H1 (cell line): Measurements from ENCODE around the gene BCL2. TPM values are rescaled to one million over a fixed set of nuclear protein-coding genes. Genes with fewer than 3 reads are reported as not detected.

Experiments used
- CTCF ChIA-PET: fragments of 300-600 bp; sonication (Branson Sonifier 250); formaldehyde crosslinking; loops from one replicate; lab custom pipeline; 2021; ENCODE audit not compliant: partially characterized antibody; lab: Charles Lee
- POLR2A ChIA-PET: fragments of 300-600 bp; sonication (Branson Sonifier 250); formaldehyde crosslinking; loops from one replicate; lab custom pipeline; 2021; ENCODE audit warnings: inconsistent platforms; ENCODE audit not compliant: partially characterized antibody; lab: Charles Lee
- DNase-seq, 2 experiments: peaks; one replicate each; pipeline versions ENCODE4 v3.0.0 to v3.0.0-alpha.2; 2010 to 2022; ENCODE audit warnings: low spot score in 2 of 2, low read depth in 1 of 2, mixed read lengths in 1 of 2
- FAIRE-seq: peaks from 2 replicates; lab custom pipeline; 2011; peaks lifted over from hg19 to GRCh38; lab: Jason Lieb, UNC
- H2AFZ ChIP-seq: 2 replicates; pipeline ENCODE4 v1.8.1; 2012; ENCODE audit warnings: low read length, inconsistent platforms
- H2AK5ac ChIP-seq: 2 replicates; pipeline ENCODE4 v1.6.1; 2013; ENCODE audit warnings: low read depth, low read length
- H2BK120ac ChIP-seq: replicated peaks from 2 replicates; pipeline ENCODE3; 2013; ENCODE audit warnings: low read depth, low read length, inconsistent platforms
- H2BK12ac ChIP-seq: 2 replicates; pipeline ENCODE4 v1.6.1; 2013; ENCODE audit warnings: low read depth, low read length
- H2BK15ac ChIP-seq: 2 replicates; pipeline ENCODE4 v1.6.1; 2013; ENCODE audit warnings: low read length
- H2BK20ac ChIP-seq: 2 replicates; pipeline ENCODE4 v1.6.1; 2013; ENCODE audit warnings: low read length
- H2BK5ac ChIP-seq: 2 replicates; pipeline ENCODE4 v1.6.1; 2013; ENCODE audit warnings: low read depth, low read length
- H3K14ac ChIP-seq: 2 replicates; pipeline ENCODE4 v1.6.1; 2013; ENCODE audit warnings: inconsistent platforms; ENCODE audit not compliant: insufficient read length
- H3K18ac ChIP-seq: 2 replicates; pipeline ENCODE4 v1.6.1; 2013; ENCODE audit warnings: low read length; ENCODE audit errors: extremely low read depth
- H3K23ac ChIP-seq: 2 replicates; pipeline ENCODE4 v1.6.1; 2013; ENCODE audit warnings: inconsistent platforms; ENCODE audit not compliant: insufficient read length
- H3K23me2 ChIP-seq: 2 replicates; pipeline ENCODE4 v1.6.1; 2013; ENCODE audit warnings: low read depth, low read length
- H3K27ac ChIP-seq: 2 replicates; pipeline ENCODE4 v1.6.1; 2011; ENCODE audit warnings: low read depth, low read length, inconsistent platforms
- H3K27me3 ChIP-seq, 4 experiments: replicated peaks in 1 of 4; 1 replicate in 1 of 4; 2 replicates in 3 of 4; pipeline versions ENCODE4 v1.6.1 to v1.8.1; 2011 to 2013; ENCODE audit warnings: low read length in 3 of 4, mild to moderate bottlenecking in 3 of 4, inconsistent platforms in 2 of 4, mixed read lengths in 2 of 4, moderate library complexity in 1 of 4; ENCODE audit not compliant: control insufficient read depth in 3 of 4, insufficient read depth in 3 of 4; ENCODE audit errors: extremely low read depth in 1 of 4
- H3K36me3 ChIP-seq, 4 experiments: 2 replicates each; pipeline versions ENCODE4 v1.6.1 to v1.8.1; 2011 to 2013; ENCODE audit warnings: mild to moderate bottlenecking in 4 of 4, low read length in 3 of 4, moderate library complexity in 2 of 4, control low read depth in 1 of 4, inconsistent platforms in 1 of 4; ENCODE audit not compliant: insufficient read depth in 4 of 4, control insufficient read depth in 2 of 4
- H3K4ac ChIP-seq: replicated peaks from 2 replicates; pipeline ENCODE3; 2013; ENCODE audit warnings: low read length, low read depth, mixed read lengths, inconsistent platforms; ENCODE audit not compliant: insufficient read length
- H3K4me1 ChIP-seq, 4 experiments: replicated peaks in 1 of 4; 1 replicate in 1 of 4; 2 replicates in 3 of 4; pipeline versions ENCODE4 v1.6.1 to v1.8.1; 2011 to 2013; ENCODE audit warnings: low read length in 3 of 4, inconsistent platforms in 2 of 4, mixed read lengths in 1 of 4; ENCODE audit not compliant: insufficient read depth in 4 of 4, control insufficient read depth in 3 of 4
- H3K4me2 ChIP-seq, 2 experiments: 2 replicates each; pipeline versions ENCODE4 v1.6.1 to v1.8.1; 2011 to 2013; ENCODE audit warnings: low read depth in 2 of 2, low read length in 2 of 2, control low read depth in 1 of 2, inconsistent platforms in 1 of 2, mild to moderate bottlenecking in 1 of 2; ENCODE audit not compliant: insufficient read depth in 1 of 2
- H3K4me3 ChIP-seq, 4 experiments: fragments of 200-600, 300-600 bp in 1 of 4; sonication (generic), shearing (Covaris generic), sonication (Bioruptor Twin) in 1 of 4; 2 replicates each; pipeline versions ENCODE4 v1.5.1 to v1.8.1; 2011 to 2016; ENCODE audit warnings: low read length in 4 of 4, low read depth in 3 of 4, control low read depth in 2 of 4, inconsistent platforms in 2 of 4, mild to moderate bottlenecking in 2 of 4, mixed read lengths in 1 of 4, moderate library complexity in 1 of 4; ENCODE audit not compliant: insufficient read depth in 2 of 4; ENCODE audit errors: extremely low read depth in 1 of 4
- H3K56ac ChIP-seq: replicated peaks from 2 replicates; pipeline ENCODE3; 2013; ENCODE audit warnings: low read depth, mild to moderate bottlenecking, mixed read lengths, low read length, inconsistent platforms; ENCODE audit not compliant: insufficient read length
- H3K79me1 ChIP-seq: 2 replicates; pipeline ENCODE4 v1.6.1; 2013; ENCODE audit warnings: low read depth, low read length, control low read depth
- H3K79me2 ChIP-seq, 2 experiments: 2 replicates each; pipeline versions ENCODE4 v1.6.1 to v1.8.1; 2012 to 2013; ENCODE audit warnings: low read length in 2 of 2, mild to moderate bottlenecking in 2 of 2, inconsistent platforms in 1 of 2; ENCODE audit not compliant: insufficient read depth in 2 of 2, control insufficient read depth in 1 of 2
- H3K9ac ChIP-seq, 4 experiments: replicated peaks in 1 of 4; 1 replicate in 1 of 4; 2 replicates in 3 of 4; pipeline versions ENCODE4 v1.6.1 to v1.8.1; 2011 to 2013; ENCODE audit warnings: low read depth in 3 of 4, low read length in 3 of 4, control low read depth in 2 of 4, mild to moderate bottlenecking in 2 of 4, moderate library complexity in 2 of 4, inconsistent platforms in 1 of 4; ENCODE audit errors: extremely low read depth in 1 of 4
- H3K9me3 ChIP-seq, 2 experiments: 2 replicates each; pipeline versions ENCODE4 v1.6.1 to v1.8.1; 2012 to 2013; ENCODE audit warnings: mild to moderate bottlenecking in 2 of 2, moderate library complexity in 2 of 2, control low read depth in 1 of 2, inconsistent platforms in 1 of 2, low read depth in 1 of 2, low read length in 1 of 2, mixed read lengths in 1 of 2; ENCODE audit not compliant: insufficient read depth in 2 of 2
- H4K20me1 ChIP-seq, 2 experiments: replicated peaks in 1 of 2; 2 replicates each; pipeline versions ENCODE3 to v1.8.1; 2011 to 2013; ENCODE audit warnings: inconsistent platforms in 2 of 2, low read length in 2 of 2, mild to moderate bottlenecking in 1 of 2; ENCODE audit not compliant: insufficient read depth in 2 of 2, control insufficient read depth in 1 of 2
- H4K5ac ChIP-seq: 2 replicates; pipeline ENCODE4 v1.6.1; 2013; ENCODE audit warnings: low read length, low read depth, mixed read lengths, inconsistent platforms; ENCODE audit not compliant: insufficient read length
- H4K8ac ChIP-seq: 2 replicates; pipeline ENCODE4 v1.8.0; 2013; ENCODE audit warnings: mild to moderate bottlenecking, moderate library complexity, low read length, inconsistent platforms; ENCODE audit not compliant: insufficient read depth; ENCODE audit errors: extremely low read depth
- H4K91ac ChIP-seq: replicated peaks from 2 replicates; pipeline ENCODE3; 2013; ENCODE audit warnings: low read length, mixed read lengths, inconsistent platforms; ENCODE audit not compliant: insufficient read length
- EGR1 ChIP-seq: IDR thresholded peaks from 2 replicates; pipeline ENCODE4 v1.6.1; 2011; ENCODE audit warnings: low read depth, low read length, borderline replicate concordance
- JUND ChIP-seq: IDR thresholded peaks from 2 replicates; pipeline ENCODE4 v1.6.1; 2011; ENCODE audit warnings: mild to moderate bottlenecking, improper control_type of control experiment, low read length
- KDM1A ChIP-seq: fragments of 200-600, 300-600 bp; sonication (generic); IDR thresholded peaks from 2 replicates; pipeline ENCODE4 v1.7.1; 2016; ENCODE audit warnings: mild to moderate bottlenecking, low read length, borderline replicate concordance
- PHF8 ChIP-seq: fragments of 200-600 bp; sonication (generic); conservative IDR thresholded peaks from 2 replicates; pipeline ENCODE4 v1.7.1; 2012; ENCODE audit warnings: low read depth, mild to moderate bottlenecking, inconsistent platforms, low read length, moderate library complexity
- WGBS, 2 experiments: shearing (Covaris generic) in 1 of 2; methylation state at CpG; one replicate each; pipeline versions ENCODE4 v1.1.6 to v1.1.7; 2013 to 2015; ENCODE audit warnings: low lambda C conversion rate in 2 of 2, mixed read lengths in 2 of 2, inconsistent platforms in 1 of 2, low coverage in 1 of 2, missing lambda C conversion rate in 1 of 2; ENCODE audit not compliant: insufficient replicate concordance in 2 of 2, insufficient coverage in 1 of 2, insufficient read length in 1 of 2; ENCODE audit errors: extremely low coverage in 1 of 2, missing lambda C conversion rate in 1 of 2; 5-methylcytosine and 5-hydroxymethylcytosine counted together
- polyA plus RNA-seq, 7 experiments: library from polyadenylated mRNA; depleted of rRNA in 3 of 7; stranded (reverse) in 5 of 7; unstranded in 2 of 7; fragments of >200 nt in 5 of 7; fragments of 200-250 nt in 2 of 7; gene quantifications; 1 replicate in 5 of 7; 2 replicates in 1 of 7; 4 replicates in 1 of 7; pipeline versions ENCODE4 v1.2.1 to v1.2.3, GENCODE V29; 2011 to 2013; ENCODE audit warnings: missing spikeins in 2 of 7, mixed read lengths in 2 of 7
- total RNA-seq: library from RNA; stranded (reverse); fragmentation: NEBNext Ultra II Directional; extraction: Animal tissue kit (Norgen Biotek cat#: 25700); gene quantifications from 2 replicates; pipeline ENCODE4 v1.2.1, GENCODE V29; 2021

The BCL2 gene
- total and polyA plus RNA-seq, 2 of the 8 experiments (the other 6 are each of a cell fraction or from before 2014, with no cell fraction given) = 0.59 to 4.5 TPM

- Histone ChIP-seq H2BK15ac (no peak overlapping the region), H2BK120ac (no peak overlapping the region), H3K9me3 (no peaks in the 10 kb centered on the region), H3K14ac (no peak overlapping the region), H2BK20ac (no peak overlapping the region), H2BK12ac (no peak overlapping the region), H3K79me1 (no peaks in the 10 kb centered on the region), H3K9ac (no peak overlapping the region), H3K4ac (no peak overlapping the region), H4K8ac (no peak overlapping the region), H3K4me3 (no peak overlapping the region), H3K79me2 (no peaks in the 10 kb centered on the region), H3K23me2 (no peaks in the 10 kb centered on the region), H2AK5ac (no peak overlapping the region), H3K4me2 (no peak overlapping the region), H3K56ac (no peak overlapping the region), H4K91ac (no peak overlapping the region), H2AFZ (no peak overlapping the region), H3K4me1 (no peaks in the 10 kb centered on the region), H3K27me3 (no peaks in the 10 kb centered on the region), H3K27ac (no peak overlapping the region), H3K36me3 (no peaks in the 10 kb centered on the region), H3K18ac (no peak overlapping the region), H4K20me1 (no peaks in the 10 kb centered on the region), H2BK5ac (no peak overlapping the region), H3K23ac (no peak overlapping the region), H4K5ac (no peak overlapping the region)
- TF ChIP-seq JUND (no peak), EGR1 (no peak), KDM1A (no peak), PHF8 (no peak)
- ChIA-PET CTCF (interaction anchor here (0.6 to 1.0 kb wide), 3 partner anchors 13 to 181 kb away, joined by 3 read pairs; no protein-coding TSS in a partner anchor), POLR2A (no interaction called here)
- WGBS, 2 experiments = 91% methylated on average over 2 of the region's 2 CpGs; no CpG with 5 or more reads in 1 of the 2 experiments
- DNase-seq = no peak
- FAIRE-seq = no peak
These were observed 130.5 kb downstream of the BCL2 start for GRCh38 chr18:63189041-63189440.
